B cell (primary cell): ENCODE results near the gene EPG5. TPM values are rescaled to one million over a fixed set of nuclear protein-coding genes. Genes with fewer than 3 reads are reported as not detected.

Experiments
- ATAC-seq: fragments of 200-7000 bp; cut with Tn5 transposase; one replicate; pipeline ENCODE4 v1.10.0; 2021; ENCODE audit warnings: low read depth, mild to moderate bottlenecking, moderate number of reproducible peaks, moderate library complexity
- CTCF ChIA-PET: fragments of 350-600 bp; sonication (Branson Sonifier 250); formaldehyde crosslinking; loops from one replicate; lab custom pipeline; 2021; ENCODE audit warnings: antibody characterized with exemption, inconsistent platforms; lab: Charles Lee
- POLR2A ChIA-PET: fragments of 350-600 bp; sonication (Branson Sonifier 250); formaldehyde crosslinking; loops from one replicate; lab custom pipeline; 2021; ENCODE audit warnings: antibody characterized with exemption; lab: Charles Lee
- DNase-seq: peaks from one replicate; pipeline ENCODE4 v3.0.0; 2013
- H2AFZ ChIP-seq: 2 replicates; pipeline ENCODE4 v1.6.1; 2012; ENCODE audit warnings: mild to moderate bottlenecking, low read depth, low read length; ENCODE audit not compliant: insufficient read depth, poor library complexity, severe bottlenecking
- H3K27ac ChIP-seq, 2 donors: 1 replicate in 1 of 2; 2 replicates in 1 of 2; pipeline ENCODE4 v1.5.1; 2012 to 2013; ENCODE audit warnings: low read length in 2 of 2, mild to moderate bottlenecking in 2 of 2, moderate library complexity in 1 of 2
- H3K27me3 ChIP-seq, 4 experiments: fragments of 200-600 bp in 1 of 4; sonication (generic) in 1 of 4; replicated peaks in 1 of 4; 1 replicate in 2 of 4; 2 replicates in 2 of 4; pipeline versions ENCODE4 v1.6.1 to v1.7.0; 2013 to 2016; ENCODE audit warnings: low read length in 3 of 4, mild to moderate bottlenecking in 2 of 4, mixed read lengths in 1 of 4, moderate library complexity in 1 of 4; ENCODE audit not compliant: insufficient read depth in 4 of 4, control insufficient read depth in 3 of 4; ENCODE audit errors: control extremely low read depth in 1 of 4
- H3K36me3 ChIP-seq, 2 experiments: replicated peaks in 1 of 2; 1 replicate in 1 of 2; 2 replicates in 1 of 2; pipeline versions ENCODE4 v1.6.1 to v1.7.1; 2013; ENCODE audit warnings: low read length in 1 of 2; ENCODE audit not compliant: insufficient read depth in 2 of 2, control insufficient read depth in 1 of 2; ENCODE audit errors: control extremely low read depth in 1 of 2, extremely low read depth in 1 of 2
- H3K4me1 ChIP-seq, 2 donors: fragments of 200-600 bp in 1 of 2; sonication (generic) in 1 of 2; 1 replicate in 1 of 2; 2 replicates in 1 of 2; pipeline versions ENCODE4 v1.5.1 to v1.6.1; 2013 to 2017; ENCODE audit warnings: low read length in 2 of 2; ENCODE audit not compliant: control insufficient read depth in 2 of 2, insufficient read depth in 2 of 2
- H3K4me2 ChIP-seq: replicated peaks from 2 replicates; pipeline ENCODE3; 2012; ENCODE audit warnings: mild to moderate bottlenecking, low read depth, low read length; ENCODE audit not compliant: poor library complexity, severe bottlenecking
- H3K4me3 ChIP-seq, 5 experiments: fragments of 200-600 bp in 1 of 5; sonication (generic) in 1 of 5; 1 replicate in 3 of 5; 2 replicates in 2 of 5; pipeline versions ENCODE4 v1.5.1 to v1.7.0; 2011 to 2016; ENCODE audit warnings: low read length in 4 of 5, mild to moderate bottlenecking in 4 of 5, low read depth in 2 of 5, control low read depth in 1 of 5, moderate library complexity in 1 of 5; ENCODE audit not compliant: insufficient read depth in 1 of 5; ENCODE audit errors: control extremely low read depth in 1 of 5, extremely low read depth in 1 of 5
- H3K79me2 ChIP-seq: fragments of 200-600 bp; sonication (generic); one replicate; pipeline ENCODE4 v1.6.0; 2016; ENCODE audit warnings: low read length; ENCODE audit not compliant: control insufficient read depth, insufficient read depth
- H3K9ac ChIP-seq: fragments of 200-600 bp; sonication (generic); 2 replicates; pipeline ENCODE4 v1.6.1; 2017; ENCODE audit warnings: mild to moderate bottlenecking, low read length, moderate library complexity
- H3K9me3 ChIP-seq, 3 donors: one replicate each; pipeline versions ENCODE4 v1.6.1 to v1.7.1; 2013; ENCODE audit warnings: low read length in 2 of 3; ENCODE audit not compliant: control insufficient read depth in 2 of 3, insufficient read depth in 1 of 3; ENCODE audit errors: control extremely low read depth in 1 of 3
- H4K20me1 ChIP-seq: 2 replicates; pipeline ENCODE4 v1.6.0; 2012; ENCODE audit warnings: mild to moderate bottlenecking, low read length; ENCODE audit not compliant: insufficient read depth, control insufficient read depth, poor library complexity, severe bottlenecking
- H3K27ac Mint-ChIP-seq: one replicate; pipeline ENCODE4 v1.8.0; 2021; ENCODE audit warnings: mixed read lengths
- H3K27me3 Mint-ChIP-seq: one replicate; pipeline ENCODE4 v1.8.0; 2021; ENCODE audit warnings: mixed read lengths
- H3K4me1 Mint-ChIP-seq: one replicate; pipeline ENCODE4 v1.8.0; 2021; ENCODE audit warnings: mixed read lengths
- H3K4me3 Mint-ChIP-seq: one replicate; pipeline ENCODE4 v1.8.0; 2021; ENCODE audit warnings: mixed read lengths
- H3K9me3 Mint-ChIP-seq: one replicate; pipeline ENCODE4 v1.8.0; 2022; ENCODE audit warnings: mixed read lengths; ENCODE audit not compliant: insufficient read depth
- EZH2 ChIP-seq: IDR thresholded peaks from 2 replicates; pipeline ENCODE4 v1.6.1; 2012; ENCODE audit warnings: borderline replicate concordance, low read depth, mild to moderate bottlenecking, moderate library complexity, low read length; ENCODE audit not compliant: insufficient read depth, poor library complexity, severe bottlenecking
- WGBS: methylation state at CpG from one replicate; pipeline ENCODE4 v1.1.5; 2013; ENCODE audit warnings: missing lambda C conversion rate; ENCODE audit not compliant: insufficient coverage; 5-methylcytosine and 5-hydroxymethylcytosine counted together
- intact Hi-C: fragments of 100-400 bp; cut with micrococcal nuclease; formaldehyde crosslinking; loops from one replicate; pipeline ENCODE4 v1.10.0; 2022
- polyA plus RNA-seq: library from polyadenylated mRNA; depleted of rRNA; stranded (reverse); fragments of >200 nt; gene quantifications from 2 replicates; pipeline ENCODE4 v1.2.3, GENCODE V29; 2012
- total RNA-seq, 2 donors: library from RNA; stranded (reverse); fragments of 120-200 nt in 1 of 2; gene quantifications; 1 replicate in 1 of 2; 2 replicates in 1 of 2; pipeline versions ENCODE4 v1.2.3 to v1.2.4, GENCODE V29; 2013 to 2022
- TF ChIP-seq, protein P1 (sequence below): fragments of 200-600 bp; IDR thresholded peaks from one replicate; pipeline ENCODE4 v1.8.0; 2022; ENCODE audit warnings: antibody characterized with exemption, mild to moderate bottlenecking

Gene EPG5
- total and polyA plus RNA-seq, 2 donors (not counting 1 experiment from before 2014, with no cell fraction given), result 10.3 to 50.4 TPM

DNA sequence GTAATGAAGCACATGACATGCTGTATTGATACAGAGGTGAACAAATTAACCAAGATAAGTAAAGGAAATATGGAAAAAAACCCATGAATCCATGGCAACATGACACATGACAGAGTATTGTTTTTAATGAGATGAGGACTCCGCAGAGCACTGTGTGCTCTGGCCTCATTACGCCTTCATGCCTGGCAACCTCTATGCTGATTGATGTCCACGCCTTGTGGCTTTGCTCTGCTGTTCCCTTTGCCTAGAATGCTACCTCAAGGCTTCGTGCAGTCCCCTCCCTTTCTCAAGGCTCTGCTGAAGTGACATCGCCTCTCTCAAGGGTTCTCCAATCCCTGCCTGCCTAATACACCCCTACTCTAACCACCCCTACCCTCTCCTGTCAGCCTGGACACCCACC, 133.3 kb downstream of the EPG5 start:
- intact Hi-C loops, result no loop called here
- H3K9ac ChIP-seq, result no peak overlapping the region
- no peaks in the 10 kb centered on the region for H4K20me1 ChIP-seq
- Mint-ChIP-seq H3K4me1 (peaks cover 12% of the 10 kb centered on the region), H3K27me3 (peaks cover 47% of the 10 kb centered on the region), H3K4me3 (no peak overlapping the region), H3K27ac (no peak overlapping the region), H3K9me3 (no peaks in the 10 kb centered on the region)
- CTCF ChIA-PET, result no interaction called here
- no peak overlapping the region for H2AFZ ChIP-seq
- TF ChIP-seq, protein P1, sequence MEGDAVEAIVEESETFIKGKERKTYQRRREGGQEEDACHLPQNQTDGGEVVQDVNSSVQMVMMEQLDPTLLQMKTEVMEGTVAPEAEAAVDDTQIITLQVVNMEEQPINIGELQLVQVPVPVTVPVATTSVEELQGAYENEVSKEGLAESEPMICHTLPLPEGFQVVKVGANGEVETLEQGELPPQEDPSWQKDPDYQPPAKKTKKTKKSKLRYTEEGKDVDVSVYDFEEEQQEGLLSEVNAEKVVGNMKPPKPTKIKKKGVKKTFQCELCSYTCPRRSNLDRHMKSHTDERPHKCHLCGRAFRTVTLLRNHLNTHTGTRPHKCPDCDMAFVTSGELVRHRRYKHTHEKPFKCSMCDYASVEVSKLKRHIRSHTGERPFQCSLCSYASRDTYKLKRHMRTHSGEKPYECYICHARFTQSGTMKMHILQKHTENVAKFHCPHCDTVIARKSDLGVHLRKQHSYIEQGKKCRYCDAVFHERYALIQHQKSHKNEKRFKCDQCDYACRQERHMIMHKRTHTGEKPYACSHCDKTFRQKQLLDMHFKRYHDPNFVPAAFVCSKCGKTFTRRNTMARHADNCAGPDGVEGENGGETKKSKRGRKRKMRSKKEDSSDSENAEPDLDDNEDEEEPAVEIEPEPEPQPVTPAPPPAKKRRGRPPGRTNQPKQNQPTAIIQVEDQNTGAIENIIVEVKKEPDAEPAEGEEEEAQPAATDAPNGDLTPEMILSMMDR, result no peak
- no peak for TF ChIP-seq EZH2
- POLR2A ChIA-PET, result no interaction called here
- H3K27me3 ChIP-seq, result peaks cover 0 to 39% (median 9%) of the 10 kb centered on the region in 4 experiments
- no peaks in the 10 kb centered on the region for H3K79me2 ChIP-seq
- 85% methylated on average over 5 of the region's 5 CpGs for whole genome bisulfite sequencing
- H3K4me2 ChIP-seq, result no peak overlapping the region
- H3K27ac ChIP-seq, result no peak overlapping the region
- H3K4me1 ChIP-seq, result peaks cover 8 to 14% of the 10 kb centered on the region in 2 donors
- ATAC-seq (no peak), DNase-seq (no peak)
- peaks cover 0 to 3% (median 0%) of the 10 kb centered on the region in 3 donors for H3K9me3 ChIP-seq
- no peaks in the 10 kb centered on the region for H3K36me3 ChIP-seq
- no peak overlapping the region for H3K4me3 ChIP-seq

DNA sequence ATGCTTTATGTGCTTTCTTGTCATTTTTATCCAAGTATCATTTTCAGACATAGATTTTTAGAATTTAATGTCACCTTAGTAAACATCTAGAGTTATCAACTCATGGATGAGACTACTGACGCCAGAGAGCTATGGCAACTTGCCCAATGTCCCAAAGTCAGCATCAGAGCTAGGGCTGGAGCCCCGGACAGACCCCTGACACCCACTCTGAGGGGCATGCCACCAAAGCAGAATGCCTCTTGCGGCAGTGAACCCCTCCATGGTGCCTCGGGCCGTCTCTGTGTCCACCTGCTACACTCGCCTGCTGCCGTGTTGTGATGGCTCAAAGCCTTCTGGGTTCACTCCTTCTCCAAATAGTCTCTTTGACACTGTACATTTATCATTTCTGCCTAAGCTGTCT, 136.2 kb downstream of the EPG5 start:
- Histone ChIP-seq H3K79me2 (no peaks in the 10 kb centered on the region), H2AFZ (no peak overlapping the region), H3K4me3 (no peak overlapping the region), H3K27ac (no peak overlapping the region), H3K9me3 (no peaks in the 10 kb centered on the region), H3K27me3 (peaks cover 0 to 18% (median 0%) of the 10 kb centered on the region in 4 experiments), H3K36me3 (no peaks in the 10 kb centered on the region), H3K4me2 (no peak overlapping the region), H3K9ac (no peak overlapping the region), H3K4me1 (peaks cover 12 to 20% of the 10 kb centered on the region in 2 donors), H4K20me1 (no peaks in the 10 kb centered on the region)
- Mint-ChIP-seq H3K27me3 (peaks cover 44% of the 10 kb centered on the region), H3K9me3 (no peaks in the 10 kb centered on the region), H3K27ac (no peak overlapping the region), H3K4me3 (no peak overlapping the region), H3K4me1 (peaks cover 23% of the 10 kb centered on the region)
- no peak for TF ChIP-seq EZH2
- TF ChIP-seq, protein P1, result no peak
- DNase-seq (no peak), ATAC-seq (no peak)
- POLR2A ChIA-PET, result no interaction called here
- 87% methylated on average over 7 of the region's 7 CpGs for WGBS
- CTCF ChIA-PET, result interaction anchor here (1.8 kb wide), 1 partner anchor 100 kb away, joined by 4 read pairs; no protein-coding TSS in a partner anchor
- intact Hi-C loops, result no loop called here
